SK-N-SH treated with all-trans-retinoic acid at 6 μM for 48 hours (cell line): ENCODE measurements around the gene MSRB3.

Source experiments
- ATAC-seq: fragments of 200-7000 bp; cut with Tn5 transposase; 3 replicates; pipeline ENCODE4 v1.9.1; 2020; ENCODE audit warnings: mild to moderate bottlenecking, moderate library complexity
- ARNTL ChIP-seq: fragments of 450-650 bp; formaldehyde crosslinking; IDR thresholded peaks from 2 replicates; pipeline ENCODE4 v1.5.0; 2020; ENCODE audit warnings: low read depth, mild to moderate bottlenecking, moderate library complexity, borderline replicate concordance
- BACH2 ChIP-seq: fragments of 250-450 bp; sonication (Bioruptor Pico); IDR thresholded peaks from 2 replicates; pipeline ENCODE4 v1.9.0; 2021; ENCODE audit warnings: mild to moderate bottlenecking, borderline replicate concordance
- CREB5 ChIP-seq: fragments of 250-450 bp; sonication (Bioruptor Pico); IDR thresholded peaks from 2 replicates; pipeline ENCODE4 v1.5.1; 2020; ENCODE audit warnings: low read depth, mild to moderate bottlenecking, moderate library complexity
- CSDC2 ChIP-seq: fragments of 250-450 bp; sonication (Bioruptor Pico); IDR thresholded peaks from 2 replicates; pipeline ENCODE4 v1.5.0; 2020; ENCODE audit warnings: mild to moderate bottlenecking, moderate library complexity
- CSRNP3 ChIP-seq: fragments of 250-450 bp; sonication (Bioruptor Pico); IDR thresholded peaks from 2 replicates; pipeline ENCODE4 v1.5.1; 2021; ENCODE audit warnings: mild to moderate bottlenecking, moderate library complexity
- ESRRG ChIP-seq: fragments of 250-450 bp; sonication (Bioruptor Pico); IDR thresholded peaks from 2 replicates; pipeline ENCODE4 v1.6.1; 2021; ENCODE audit warnings: mild to moderate bottlenecking
- GLIS3 ChIP-seq: fragments of 250-450 bp; sonication (Bioruptor Pico); IDR thresholded peaks from 2 replicates; pipeline ENCODE4 v1.5.0; 2020; ENCODE audit warnings: mild to moderate bottlenecking, moderate library complexity
- ISL1 ChIP-seq: fragments of 250-450 bp; sonication (Bioruptor Pico); IDR thresholded peaks from 2 replicates; pipeline ENCODE4 v2.1.2; 2022; ENCODE audit warnings: mild to moderate bottlenecking, moderate library complexity
- PATZ1 ChIP-seq: fragments of 250-450 bp; sonication (Bioruptor Pico); IDR thresholded peaks from 2 replicates; pipeline ENCODE4 v1.8.0; 2020; ENCODE audit warnings: mild to moderate bottlenecking, moderate library complexity, borderline replicate concordance
- POU6F1 ChIP-seq: fragments of 250-450 bp; sonication (Bioruptor Pico); IDR thresholded peaks from 2 replicates; pipeline ENCODE4 v1.8.0; 2021; ENCODE audit warnings: low read depth, mild to moderate bottlenecking, moderate library complexity, borderline replicate concordance
- PPARA ChIP-seq: fragments of 250-450 bp; sonication (Bioruptor Pico); IDR thresholded peaks from 2 replicates; pipeline ENCODE4 v1.5.0; 2020; ENCODE audit warnings: mild to moderate bottlenecking, borderline replicate concordance
- TCF4 ChIP-seq: fragments of 250-450 bp; sonication (Bioruptor Pico); IDR thresholded peaks from 2 replicates; pipeline ENCODE4 v1.8.0; 2021; ENCODE audit warnings: mild to moderate bottlenecking, moderate library complexity, borderline replicate concordance
- TOX ChIP-seq: fragments of 250-450 bp; sonication (Bioruptor Pico); IDR thresholded peaks from 2 replicates; pipeline ENCODE4 v1.8.0; 2021; ENCODE audit warnings: mild to moderate bottlenecking, moderate library complexity, borderline replicate concordance
- TSHZ2 ChIP-seq: fragments of 250-450 bp; sonication (Bioruptor Pico); IDR thresholded peaks from 2 replicates; pipeline ENCODE4 v1.5.0; 2020; ENCODE audit warnings: mild to moderate bottlenecking, moderate library complexity
- ZFP3 ChIP-seq: fragments of 250-450 bp; sonication (Bioruptor Pico); IDR thresholded peaks from 2 replicates; pipeline ENCODE4 v1.5.0; 2020; ENCODE audit warnings: mild to moderate bottlenecking, moderate library complexity
- ZNF565 ChIP-seq: fragments of 450-650 bp; formaldehyde crosslinking; conservative IDR thresholded peaks from 2 replicates; pipeline ENCODE4 v1.5.0; 2020; ENCODE audit warnings: low read depth, mild to moderate bottlenecking, moderate library complexity
- ZNF70 ChIP-seq: fragments of 450-650 bp; formaldehyde crosslinking; IDR thresholded peaks from 2 replicates; pipeline ENCODE4 v1.5.0; 2020; ENCODE audit warnings: mild to moderate bottlenecking, moderate library complexity
- ZNF8 ChIP-seq: fragments of 450-650 bp; formaldehyde crosslinking; IDR thresholded peaks from 2 replicates; pipeline ENCODE4 v1.5.0; 2020; ENCODE audit warnings: mild to moderate bottlenecking, moderate library complexity

Gene MSRB3

GRCh38 chr12:65409726-65410125 lies 131.2 kb downstream of the MSRB3 start:
- TF ChIP-seq TOX (CRISPR knock-in tag) (no peak), ZNF70 (CRISPR knock-in tag) (no peak), ESRRG (no peak), CREB5 (no peak), CSRNP3 (no peak), PPARA (no peak), ZFP3 (no peak), GLIS3 (no peak), TCF4 (CRISPR knock-in tag) (no peak), PATZ1 (CRISPR knock-in tag) (no peak), TSHZ2 (no peak), BACH2 (CRISPR knock-in tag) (no peak)
- no peak for ATAC-seq

- TF ChIP-seq TCF4 (CRISPR knock-in tag): no peak
Observed at GRCh38 chr12:65411171-65411570, 132.7 kb downstream of the MSRB3 start.

GRCh38 chr12:65414526-65414925 lies 136.0 kb downstream of the MSRB3 start:
- TF ChIP-seq BACH2 (CRISPR knock-in tag) (no peak), PATZ1 (CRISPR knock-in tag) (no peak), TOX (CRISPR knock-in tag) (no peak), CSDC2 (CRISPR knock-in tag) (no peak), ARNTL (CRISPR knock-in tag) (no peak), ZNF70 (CRISPR knock-in tag) (no peak), ZNF8 (CRISPR knock-in tag) (no peak), POU6F1 (CRISPR knock-in tag) (no peak), ISL1 (CRISPR knock-in tag) (no peak), CREB5 (no peak), TSHZ2 (no peak), ZNF565 (CRISPR knock-in tag) (no peak)
- ATAC-seq: no peak

More at GRCh38 chr12:65411171-65411570, 132.7 kb downstream of the MSRB3 start:
- no peak for ATAC-seq
